K562 (cell line): ENCODE data around the gene TSSK6. TPM values are rescaled to one million over a fixed set of nuclear protein-coding genes. Genes with fewer than 3 reads are reported as not detected.

Source experiments
- ATAC-seq: fragments of 200-7000 bp; cut with Tn5 transposase; 3 replicates; pipeline ENCODE4 v1.9.1; 2020; ENCODE audit warnings: moderate library complexity
- BruUV-seq: library from RNA; stranded (reverse); fragments of 400-500 nt; replicated peaks from 2 replicates; lab custom pipeline; 2021; lab: Mats Ljungman, UMichigan
- CTCF ChIA-PET: fragments of 300-600 bp; formaldehyde crosslinking; extraction: SDS; loops from one replicate; lab custom pipeline; 2021; ENCODE audit warnings: low intra/inter-chr PET ratio; lab: Yijun Ruan, JAX
- POLR2A ChIA-PET: fragments of 300-600, 350-650 bp; sonication (Branson Sonifier 250); formaldehyde crosslinking; extraction: SDS; loops from one replicate; lab custom pipeline; 2021; ENCODE audit warnings: antibody characterized with exemption, inconsistent platforms; lab: Yijun Ruan, JAX
- DNase-seq, 4 experiments: peaks; one replicate each; pipeline versions ENCODE4 v3.0.0 to v3.0.0-alpha.2; 2011 to 2018; ENCODE audit warnings: low spot score in 3 of 4, mixed read lengths in 3 of 4; ENCODE audit errors: extremely low read depth in 1 of 4
- FAIRE-seq: peaks from 2 replicates; lab custom pipeline; 2011; peaks lifted over from hg19 to GRCh38; lab: Jason Lieb, UNC
- H2AFZ ChIP-seq: 2 replicates; pipeline ENCODE4 v1.6.0; 2011; ENCODE audit warnings: low read depth, low read length, control low read depth, inconsistent platforms
- H3K27ac ChIP-seq: fragments of 200-600 bp; 3 replicates; pipeline ENCODE4 v1.8.0; 2011; ENCODE audit warnings: low read depth, mild to moderate bottlenecking, control low read depth, inconsistent platforms, low read length, moderate library complexity, mixed read lengths; ENCODE audit errors: extremely low read depth
- H3K27me3 ChIP-seq, 2 experiments: fragments of 300-600 bp in 1 of 2; 2 replicates in 1 of 2; 3 replicates in 1 of 2; pipeline versions ENCODE4 v1.6.0 to v1.8.0; 2011; ENCODE audit warnings: inconsistent platforms in 2 of 2, low read length in 2 of 2, mild to moderate bottlenecking in 1 of 2, mixed read lengths in 1 of 2, moderate library complexity in 1 of 2; ENCODE audit not compliant: control insufficient read depth in 2 of 2, insufficient read depth in 2 of 2
- H3K36me3 ChIP-seq: fragments of 300-600 bp; 3 replicates; pipeline ENCODE4 v1.8.0; 2011; ENCODE audit warnings: mild to moderate bottlenecking, low read length, inconsistent platforms; ENCODE audit not compliant: control insufficient read depth, insufficient read depth
- H3K4me1 ChIP-seq, 2 experiments: fragments of 200-600 bp in 1 of 2; replicated peaks in 1 of 2; 2 replicates in 1 of 2; 3 replicates in 1 of 2; pipeline versions ENCODE4 v1.5.1 to v1.8.0; 2011; ENCODE audit warnings: inconsistent platforms in 2 of 2, low read length in 2 of 2, mild to moderate bottlenecking in 1 of 2, mixed read lengths in 1 of 2, moderate library complexity in 1 of 2; ENCODE audit not compliant: control insufficient read depth in 2 of 2, insufficient read depth in 2 of 2
- H3K4me2 ChIP-seq: 2 replicates; pipeline ENCODE4 v1.6.1; 2011; ENCODE audit warnings: low read length, control low read depth, inconsistent platforms, mixed read lengths; ENCODE audit not compliant: insufficient read depth
- H3K4me3 ChIP-seq: fragments of 200-600 bp; sonication (generic), shearing (Covaris generic); 2 replicates; pipeline ENCODE4 v1.5.1; 2016; ENCODE audit warnings: control low read depth, inconsistent platforms
- H3K79me2 ChIP-seq: fragments of 200-600 bp; 3 replicates; pipeline ENCODE4 v1.8.0; 2011; ENCODE audit warnings: low read length, inconsistent platforms; ENCODE audit not compliant: control insufficient read depth, insufficient read depth
- H3K9ac ChIP-seq, 2 experiments: 2 replicates each; pipeline versions ENCODE4 v1.6.0 to v1.6.1; 2011; ENCODE audit warnings: low read depth in 2 of 2, low read length in 2 of 2, control low read depth in 1 of 2, inconsistent platforms in 1 of 2, mild to moderate bottlenecking in 1 of 2, mixed read lengths in 1 of 2; ENCODE audit not compliant: insufficient read depth in 1 of 2
- H3K9me1 ChIP-seq: one replicate; pipeline ENCODE4 v1.6.0; 2011; ENCODE audit warnings: inconsistent platforms, mild to moderate bottlenecking, low read length, moderate library complexity; ENCODE audit not compliant: control insufficient read depth, insufficient read depth
- H3K9me3 ChIP-seq: replicated peaks from 2 replicates; pipeline ENCODE4 v1.5.1; 2011; ENCODE audit warnings: low read depth, low read length, inconsistent platforms; ENCODE audit not compliant: control insufficient read depth, insufficient read depth
- H4K20me1 ChIP-seq: replicated peaks from 2 replicates; pipeline ENCODE4 v1.6.1; 2011; ENCODE audit warnings: low read length, inconsistent platforms, mixed read lengths; ENCODE audit not compliant: control insufficient read depth, insufficient read depth
- CTCFL ChIP-seq: IDR thresholded peaks from 2 replicates; pipeline ENCODE4 v1.6.1; 2011; ENCODE audit warnings: borderline replicate concordance, low read depth, mild to moderate bottlenecking, moderate library complexity, low read length; ENCODE audit not compliant: insufficient read depth, poor library complexity, severe bottlenecking
- POLR2B ChIP-seq: fragments of 450-650 bp; IDR thresholded peaks from 2 replicates; pipeline ENCODE4 v1.6.1; 2018; ENCODE audit warnings: low read depth; ENCODE audit not compliant: partially characterized antibody
- REST ChIP-seq, 2 experiments: fragments of 450-650 bp; formaldehyde crosslinking in 1 of 2; IDR thresholded peaks; 2 replicates each; pipeline versions ENCODE4 v1.4.0 to v1.6.1; 2014 to 2020; ENCODE audit warnings: mild to moderate bottlenecking in 2 of 2, borderline replicate concordance in 1 of 2, low read depth in 1 of 2
- STAG1 ChIP-seq: sonication (generic); formaldehyde crosslinking; IDR thresholded peaks from 2 replicates; pipeline ENCODE4 v1.5.0; 2020; ENCODE audit warnings: missing genetic modification reagents, borderline replicate concordance
- TAF1 ChIP-seq: IDR thresholded peaks from 2 replicates; pipeline ENCODE4 v1.6.1; 2011; ENCODE audit warnings: mild to moderate bottlenecking, low read length, moderate library complexity; ENCODE audit not compliant: insufficient read depth, control insufficient read depth, severe bottlenecking; ENCODE audit errors: extremely low read depth
- WGBS: fragments of 100-300 bp; shearing (Covaris generic); methylation state at CpG from one replicate; pipeline ENCODE4 v1.1.6; 2016; ENCODE audit warnings: low coverage, mixed read lengths; ENCODE audit not compliant: insufficient coverage; ENCODE audit errors: missing lambda C conversion rate; 5-methylcytosine and 5-hydroxymethylcytosine counted together
- in situ Hi-C: fragments of 300-500 bp; cut with MboI; formaldehyde crosslinking; loops from 4 replicates; pipeline ENCODE4 v1.15.0; 2018; ENCODE audit warnings: inconsistent platforms, mixed read lengths
- intact Hi-C: fragments of 100-400 bp; cut with micrococcal nuclease; formaldehyde crosslinking; loops from 2 replicates; pipeline ENCODE4 v1.14.2; 2022
- polyA plus RNA-seq, 8 experiments: library from polyadenylated mRNA; depleted of rRNA in 4 of 8; stranded (reverse) in 5 of 8; unstranded in 3 of 8; fragments of >200 nt; fragmentation: Nextera tagmentation in 2 of 8; fragmentation: Illumina TruSeq in 1 of 8; extraction: Ambion mirVana in 2 of 8; extraction: Trizol in 1 of 8; gene quantifications; 2 replicates each; pipeline versions ENCODE4 v1.2.1 to v1.2.3, GENCODE V29; 2011 to 2014; ENCODE audit warnings: inconsistent platforms in 1 of 8, missing spikeins in 1 of 8
- total RNA-seq, 7 experiments: library from RNA; depleted of rRNA in 6 of 7; stranded (reverse); fragments of >200 nt in 6 of 7; fragmentation: Illumina TruSeq in 2 of 7; extraction: Trizol in 2 of 7; gene quantifications; 2 replicates each; pipeline versions ENCODE4 v1.2.1 to v1.2.3, GENCODE V29; 2011 to 2021; ENCODE audit warnings: low replicate concordance in 1 of 7
- TF ChIP-seq, protein P1 (sequence below), 3 experiments: IDR thresholded peaks in 2 of 3; conservative IDR thresholded peaks in 1 of 3; 2 replicates each; pipeline ENCODE4 v1.5.1; 2011 to 2012; ENCODE audit warnings: low read length in 3 of 3, mild to moderate bottlenecking in 3 of 3, control low read depth in 2 of 3, improper control_type of control experiment in 1 of 3, inconsistent platforms in 1 of 3, low read depth in 1 of 3, mixed read lengths in 1 of 3, moderate library complexity in 1 of 3; ENCODE audit not compliant: insufficient read depth in 2 of 3

The TSSK6 gene
- total and polyA plus RNA-seq, 9 of the 15 experiments (the other 6 are each of a cell fraction or from before 2014, with no cell fraction given): 0.21 to 2.6 (median 1.5) TPM; not detected in 3

GRCh38 chr19:19562665-19563347 lies 47.5 kb upstream of the TSSK6 start:
- Histone ChIP-seq H3K27me3 (peaks cover 0 to 21% of the 10 kb centered on the region in 2 experiments; a peak in 3 of 5 replicates), H4K20me1 (peaks cover 7% of the 10 kb centered on the region; the same call in 1 of the 2 replicates), H2AFZ (no peak overlapping the region), H3K9ac (peak overlapping the region in 1 of 2 experiments; percentile 58; a peak in 1 of 4 replicates), H3K4me3 (no peak overlapping the region), H3K9me1 (no peaks in the 10 kb centered on the region), H3K27ac (no peak overlapping the region), H3K4me1 (peaks cover 0 to 19% of the 10 kb centered on the region in 2 experiments; a peak in 2 of 5 replicates), H3K9me3 (no peaks in the 10 kb centered on the region), H3K36me3 (no peaks in the 10 kb centered on the region), H3K79me2 (no peaks in the 10 kb centered on the region), H3K4me2 (no peak overlapping the region)
- ATAC-seq (peak; percentile 89), DNase-seq (peak in 3 of 4 experiments; percentile 38 to 55 (median 53)), FAIRE-seq (peak; percentile 75)
- ChIA-PET POLR2A (interaction anchor here (0.6 kb wide), 1 partner anchor 54 kb away, joined by 3 read pairs; no protein-coding TSS in a partner anchor), CTCF (interaction anchor here (0.7 kb wide), 1 partner anchor 80 kb away, joined by 4 read pairs; the partner anchor contains the start of gene GMIP)
- intact Hi-C loops: loop anchor here (10.0 kb wide), 1 partner anchor 182 kb away; no protein-coding TSS in a partner anchor
- in situ Hi-C loops: no loop called here
- no TSS peak for BruUV-seq
- WGBS: 29% methylated on average over 14 of the region's 17 CpGs
- peak; percentile 52 for TF ChIP-seq CTCFL
- no peak for TF ChIP-seq TAF1
- TF ChIP-seq, protein P1, sequence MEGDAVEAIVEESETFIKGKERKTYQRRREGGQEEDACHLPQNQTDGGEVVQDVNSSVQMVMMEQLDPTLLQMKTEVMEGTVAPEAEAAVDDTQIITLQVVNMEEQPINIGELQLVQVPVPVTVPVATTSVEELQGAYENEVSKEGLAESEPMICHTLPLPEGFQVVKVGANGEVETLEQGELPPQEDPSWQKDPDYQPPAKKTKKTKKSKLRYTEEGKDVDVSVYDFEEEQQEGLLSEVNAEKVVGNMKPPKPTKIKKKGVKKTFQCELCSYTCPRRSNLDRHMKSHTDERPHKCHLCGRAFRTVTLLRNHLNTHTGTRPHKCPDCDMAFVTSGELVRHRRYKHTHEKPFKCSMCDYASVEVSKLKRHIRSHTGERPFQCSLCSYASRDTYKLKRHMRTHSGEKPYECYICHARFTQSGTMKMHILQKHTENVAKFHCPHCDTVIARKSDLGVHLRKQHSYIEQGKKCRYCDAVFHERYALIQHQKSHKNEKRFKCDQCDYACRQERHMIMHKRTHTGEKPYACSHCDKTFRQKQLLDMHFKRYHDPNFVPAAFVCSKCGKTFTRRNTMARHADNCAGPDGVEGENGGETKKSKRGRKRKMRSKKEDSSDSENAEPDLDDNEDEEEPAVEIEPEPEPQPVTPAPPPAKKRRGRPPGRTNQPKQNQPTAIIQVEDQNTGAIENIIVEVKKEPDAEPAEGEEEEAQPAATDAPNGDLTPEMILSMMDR (IDR thresholded peaks at IDR 0.05 in 2 of 3, conservative IDR thresholded peaks at IDR 0.05 in 1 of 3; ENCODE audit: insufficient read depth in 2 of 3, low read depth in 1 of 3, low read length in 3 of 3): peak; percentile 56 to 68 (median 57)
- TF ChIP-seq STAG1 (CRISPR knock-in tag): peak; percentile 51; the same call in 1 of the 2 replicates
- TF ChIP-seq REST (IDR thresholded peaks at IDR 0.05; ENCODE audit: borderline replicate concordance): peak; percentile 50; the same call in 1 of the 2 replicates
- no peak for TF ChIP-seq REST (CRISPR knock-in tag; IDR thresholded peaks at IDR 0.05; ENCODE audit: low read depth)
- TF ChIP-seq POLR2B: no peak
